ENCODE results near the gene ZNF521.

The ZNF521 gene

DNA sequence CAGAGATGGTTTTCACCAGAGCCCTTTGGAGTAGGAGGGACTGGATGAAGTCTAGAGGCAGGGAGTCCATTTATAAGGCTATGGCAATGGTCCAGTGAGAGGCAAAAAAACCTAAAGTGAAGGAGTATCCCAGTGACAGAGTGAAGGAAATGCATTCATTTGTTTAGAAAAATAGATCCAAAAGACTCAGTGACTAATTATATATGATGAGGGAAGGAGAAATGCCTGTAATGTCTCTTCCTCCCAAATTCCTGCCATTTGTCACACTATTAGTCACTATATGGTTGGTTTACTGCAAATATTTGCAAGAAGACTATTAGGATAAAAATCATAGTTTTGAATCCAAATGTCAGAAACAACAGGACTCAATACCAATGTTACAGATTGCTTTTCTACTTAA, 104.2 kb downstream of the ZNF521 start:
- DNase-seq = no peak

DNA sequence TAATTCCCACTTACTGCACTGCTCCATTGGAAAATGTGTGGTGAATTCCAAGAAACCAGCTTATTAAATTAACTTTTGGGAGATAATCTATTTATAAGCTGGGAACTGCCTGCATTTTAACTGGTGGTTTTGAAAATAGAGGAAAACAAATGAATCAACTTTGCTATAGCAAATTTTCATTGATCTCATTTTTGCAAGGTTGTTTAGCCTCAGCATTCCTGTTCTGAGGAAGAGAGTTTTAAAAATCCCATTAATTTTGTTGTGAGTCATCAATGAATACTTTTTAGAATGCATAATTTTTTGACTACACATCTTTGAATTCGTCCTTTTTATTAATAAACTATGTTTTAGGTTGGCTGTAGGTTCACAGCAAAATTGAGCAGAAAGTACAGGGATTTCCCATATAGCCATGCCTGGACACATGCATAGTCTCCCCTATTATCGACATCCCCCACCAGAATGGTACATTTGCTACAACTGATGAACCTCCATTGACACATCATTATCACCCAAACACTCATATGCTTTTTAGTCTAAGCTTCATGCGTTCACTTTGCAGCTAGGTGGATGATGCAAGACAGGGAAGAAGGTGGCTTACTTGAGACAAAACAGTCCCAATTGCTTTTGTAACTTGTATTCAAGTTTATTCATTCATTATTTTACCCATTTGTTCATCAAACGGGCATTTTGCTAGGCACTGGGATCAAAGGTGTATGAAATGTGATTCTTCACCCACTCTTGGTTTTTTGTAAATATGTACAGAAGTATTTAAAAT, 106.9 kb downstream of the ZNF521 start:
- no peak for DNase-seq

DNA sequence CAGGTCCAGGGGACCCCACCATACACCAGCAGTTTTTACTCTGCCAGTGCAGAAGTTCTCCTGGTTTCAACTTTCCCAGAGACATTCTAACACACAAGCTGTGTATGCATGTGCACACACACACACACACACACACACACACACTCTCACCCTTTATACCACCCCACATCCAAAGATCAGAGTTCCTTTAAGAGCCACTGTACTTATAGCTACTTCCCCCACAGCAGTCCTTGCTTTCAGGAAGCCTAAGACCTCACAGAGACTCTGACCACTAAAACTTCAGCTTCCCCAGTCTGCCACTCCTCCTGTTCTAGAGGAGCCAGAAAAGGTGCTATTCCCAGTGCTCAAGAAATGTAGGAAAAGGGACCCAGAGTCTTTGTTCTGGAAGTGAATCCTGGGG, 107.8 kb downstream of the ZNF521 start:
- DNase-seq = no peak

DNA sequence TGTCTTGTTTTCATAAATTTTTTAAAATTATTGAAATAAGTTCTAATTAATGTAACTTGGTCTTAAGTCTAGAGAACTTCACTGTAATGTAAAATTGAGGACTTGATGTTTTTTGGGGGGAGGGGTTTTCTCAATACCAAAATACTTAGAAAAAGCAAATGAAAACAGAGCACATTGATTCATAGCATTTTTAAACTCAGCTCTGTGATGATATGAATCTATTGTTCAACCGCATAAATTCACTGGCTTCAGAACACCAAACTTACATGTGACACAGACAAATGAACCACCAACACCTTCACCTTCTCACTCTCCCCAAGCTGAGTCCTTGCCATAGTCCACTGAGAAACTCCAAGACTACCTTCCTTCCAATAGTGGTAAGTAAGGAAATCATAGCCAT, 108.2 kb downstream of the ZNF521 start:
- DNase-seq = no peak

DNA sequence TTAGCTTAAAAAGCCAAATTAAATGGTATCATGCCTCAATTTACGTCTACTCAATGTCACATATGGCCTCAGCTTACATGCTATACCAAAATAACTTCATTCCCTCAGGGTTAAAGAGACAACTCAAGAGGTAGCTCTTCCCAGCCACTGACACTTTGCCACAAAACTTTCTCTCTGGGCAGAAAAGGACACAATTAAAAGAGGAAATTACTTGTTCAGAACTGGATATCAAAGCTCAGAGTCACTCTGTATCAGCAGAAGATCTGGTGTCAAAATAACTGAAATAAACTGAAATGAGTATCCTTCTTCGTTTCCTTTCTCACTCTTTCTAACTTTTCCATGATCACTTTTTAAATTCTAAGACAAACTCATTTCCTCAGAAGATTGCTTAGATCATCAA, 108.7 kb downstream of the ZNF521 start:
- DNase-seq = no peak

DNA sequence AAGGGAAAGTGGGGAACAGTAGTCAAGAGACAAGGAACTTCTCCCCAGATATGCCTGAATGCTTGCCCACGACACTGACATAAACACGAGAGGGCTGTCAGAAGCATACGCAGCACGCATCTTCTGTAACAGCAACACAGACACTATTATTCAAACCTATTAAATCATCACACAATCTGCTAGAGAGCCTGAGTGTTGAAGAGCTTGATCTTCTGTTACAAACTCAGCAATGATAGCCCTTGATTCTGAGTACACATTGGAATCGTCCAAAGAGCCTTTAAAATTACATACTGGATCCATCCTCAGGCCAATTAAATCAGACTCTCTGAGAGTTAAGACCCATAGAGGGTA, 111.6 kb downstream of the ZNF521 start:
- DNase-seq = no peak

DNA sequence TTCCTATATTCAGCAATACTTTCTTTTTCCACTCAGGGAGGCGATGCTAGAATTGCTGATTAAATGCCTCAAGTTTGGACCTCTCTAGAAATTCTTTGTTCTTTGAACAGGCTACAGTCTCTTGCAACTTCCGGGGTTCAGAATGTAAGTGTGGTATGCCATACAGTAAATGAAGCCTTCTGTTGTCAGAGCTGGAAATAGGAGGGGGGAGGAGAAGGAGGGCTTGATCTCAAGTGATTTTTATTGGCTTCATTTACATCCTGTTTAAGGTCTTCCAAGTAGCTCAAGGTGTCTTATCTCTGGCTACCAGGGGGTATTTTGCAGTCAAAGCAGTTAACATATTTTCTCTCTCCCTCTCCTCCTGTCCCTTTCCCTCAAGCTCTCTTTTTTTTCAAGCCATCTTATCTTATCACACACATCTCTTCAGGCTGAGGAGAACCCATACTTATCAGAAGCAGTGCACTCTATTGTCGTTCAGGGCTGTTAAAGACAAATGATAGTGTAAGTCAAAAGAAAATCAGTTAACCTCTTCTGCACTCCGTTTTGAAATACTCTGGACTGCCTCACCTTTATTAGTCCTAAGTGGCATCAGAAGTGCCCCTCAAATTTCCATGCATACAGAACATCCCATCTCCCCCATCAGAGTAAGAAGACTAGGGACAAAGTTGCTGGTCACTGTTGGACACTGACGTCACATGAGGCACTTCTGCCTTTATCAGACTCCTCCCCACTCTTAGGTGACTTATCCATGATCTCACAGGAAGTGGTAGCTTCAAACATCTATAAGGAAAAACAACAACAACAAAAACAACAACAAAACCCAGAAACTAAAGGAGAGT, 112.2 kb downstream of the ZNF521 start:
- no peak for DNase-seq

DNA sequence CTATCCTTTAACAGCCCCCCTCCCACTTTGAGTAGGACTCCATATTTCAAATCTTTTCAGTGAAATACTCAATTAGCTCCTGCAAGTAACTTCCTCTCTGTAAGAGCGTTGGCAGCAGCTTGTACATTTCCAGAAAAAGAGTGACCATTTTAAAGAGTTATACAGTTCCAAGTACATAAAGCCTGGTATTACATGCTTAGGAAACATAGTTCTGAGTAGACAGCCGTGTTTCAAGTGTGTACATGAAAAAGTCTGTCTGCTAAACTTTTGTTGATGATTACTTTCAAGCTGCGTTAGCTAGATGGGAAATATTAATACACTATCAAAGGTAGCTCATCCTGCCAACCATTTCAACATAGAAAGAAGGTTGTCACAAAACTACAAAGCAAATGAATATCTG, 112.8 kb downstream of the ZNF521 start:
- no peak for DNase-seq

DNA sequence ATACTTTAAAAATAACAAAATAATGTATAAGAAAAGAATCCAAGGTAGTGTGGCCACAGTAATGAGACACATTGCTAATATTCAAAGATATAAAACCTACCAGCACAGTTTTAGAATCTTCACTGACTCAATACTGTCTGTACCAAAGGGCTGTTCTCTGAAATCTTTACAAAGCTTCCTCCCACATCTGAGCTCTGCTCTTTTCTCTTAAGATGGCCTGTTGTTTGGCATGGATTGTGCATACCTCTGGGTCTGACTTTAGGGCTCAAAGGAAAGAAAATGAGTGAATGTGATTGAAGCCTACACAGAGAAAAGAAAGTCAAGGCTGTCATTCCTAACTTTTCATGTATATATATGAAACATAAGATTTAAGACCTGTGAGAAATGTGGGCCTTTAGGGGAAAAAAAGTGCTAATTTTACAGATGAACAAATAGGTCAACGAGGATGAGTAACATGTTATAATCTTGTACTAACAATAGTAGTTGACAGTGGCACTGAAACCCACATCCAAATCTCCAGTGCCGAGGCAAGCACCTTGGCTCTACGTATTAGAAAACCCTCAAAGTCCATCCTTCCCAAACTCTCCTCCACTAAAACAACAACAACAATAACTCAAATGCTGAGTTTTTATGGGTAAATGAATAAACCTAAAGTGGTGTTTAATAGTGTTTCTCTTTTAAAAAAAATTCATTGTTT, 114.2 kb downstream of the ZNF521 start:
- DNase-seq = no peak

DNA sequence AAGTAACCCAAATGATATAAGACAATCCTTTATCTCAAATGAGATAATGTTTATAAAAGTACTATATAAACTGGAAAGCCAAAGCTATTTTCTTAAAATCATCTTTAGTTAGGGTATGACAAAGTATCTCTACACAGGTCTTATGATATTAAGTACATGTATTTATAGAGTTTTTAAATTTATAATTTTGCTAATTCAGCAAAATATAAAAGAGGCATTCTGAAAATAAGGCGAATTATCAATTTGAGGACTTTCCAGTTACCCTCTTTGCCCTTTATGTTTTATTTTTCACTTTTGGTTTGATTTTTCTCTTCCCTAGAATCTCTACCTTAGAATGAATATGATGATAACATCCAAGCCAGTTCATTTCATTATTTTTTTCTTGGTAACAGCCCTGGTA, 115.2 kb downstream of the ZNF521 start:
- DNase-seq = no peak

DNA sequence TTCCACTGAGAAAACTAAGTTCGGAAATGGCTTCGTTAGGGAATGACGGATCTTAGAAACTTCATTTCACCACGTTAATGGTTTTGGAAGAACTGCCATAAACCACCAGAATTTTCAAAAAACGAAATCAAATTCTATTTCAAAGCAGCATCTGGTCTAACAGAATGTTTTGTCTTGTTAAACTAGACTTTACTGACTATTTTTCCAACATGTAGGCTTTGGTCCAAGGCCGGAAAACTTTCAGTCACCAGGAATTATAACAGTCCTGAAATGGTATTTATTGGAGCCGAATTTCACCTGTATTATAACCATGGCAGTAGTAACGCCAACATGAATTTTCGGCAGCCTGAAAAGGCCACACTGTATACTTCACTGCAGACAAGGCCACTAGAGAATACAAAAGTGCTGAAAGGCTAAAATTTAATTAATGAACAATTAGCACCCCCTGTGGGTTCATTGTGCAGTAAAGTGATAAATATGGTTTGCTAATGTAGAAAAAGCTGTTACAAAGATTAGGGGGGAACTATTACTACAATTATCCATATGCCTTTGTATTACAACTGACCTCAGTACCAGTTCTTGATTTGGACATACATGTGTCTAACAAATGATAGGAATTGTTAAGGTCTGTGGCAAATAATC, 116.4 kb downstream of the ZNF521 start:
- DNase-seq = no peak

DNA sequence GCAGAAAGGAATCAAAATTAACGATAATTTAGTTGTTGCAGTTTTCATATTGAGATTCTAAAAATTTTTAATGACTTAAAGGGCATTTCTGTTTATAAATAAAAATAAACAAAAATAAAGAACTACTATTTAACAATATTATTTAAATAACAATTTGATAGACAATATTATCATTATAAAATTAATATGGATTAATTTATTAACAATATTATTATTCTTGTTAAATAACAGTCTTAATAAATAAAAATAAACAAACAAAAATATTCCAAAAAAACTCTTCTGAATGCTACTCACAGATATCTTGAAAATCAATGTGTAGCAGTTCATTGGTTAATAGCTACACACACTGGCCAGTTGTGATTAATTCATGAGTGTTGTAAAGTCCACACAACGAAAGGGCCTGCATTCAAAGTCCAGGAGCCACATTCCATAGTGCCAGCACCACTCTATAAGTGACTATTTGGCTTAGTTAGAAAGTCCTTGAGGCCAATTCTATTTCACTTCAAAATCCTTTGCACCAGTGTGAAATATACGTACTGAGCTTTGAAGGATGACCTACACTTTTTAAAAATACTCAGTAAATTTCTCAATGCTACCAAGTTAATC, 117.1 kb downstream of the ZNF521 start:
- DNase-seq = no peak

DNA sequence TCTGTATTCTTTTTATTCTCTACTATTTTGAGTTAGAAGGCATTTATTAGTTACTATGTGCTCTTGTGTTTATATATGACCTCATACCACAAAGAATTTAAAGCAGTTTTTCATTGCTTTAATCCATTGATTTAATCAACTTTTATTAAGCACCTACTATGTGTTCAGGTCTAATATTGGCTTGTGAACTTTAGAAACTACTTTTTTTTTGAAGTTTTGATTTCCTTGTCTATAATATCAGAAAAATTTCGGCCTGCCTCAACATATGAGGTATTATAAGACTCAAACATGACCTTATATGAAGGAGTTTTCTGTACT, 117.7 kb downstream of the ZNF521 start:
- DNase-seq = no peak

DNA sequence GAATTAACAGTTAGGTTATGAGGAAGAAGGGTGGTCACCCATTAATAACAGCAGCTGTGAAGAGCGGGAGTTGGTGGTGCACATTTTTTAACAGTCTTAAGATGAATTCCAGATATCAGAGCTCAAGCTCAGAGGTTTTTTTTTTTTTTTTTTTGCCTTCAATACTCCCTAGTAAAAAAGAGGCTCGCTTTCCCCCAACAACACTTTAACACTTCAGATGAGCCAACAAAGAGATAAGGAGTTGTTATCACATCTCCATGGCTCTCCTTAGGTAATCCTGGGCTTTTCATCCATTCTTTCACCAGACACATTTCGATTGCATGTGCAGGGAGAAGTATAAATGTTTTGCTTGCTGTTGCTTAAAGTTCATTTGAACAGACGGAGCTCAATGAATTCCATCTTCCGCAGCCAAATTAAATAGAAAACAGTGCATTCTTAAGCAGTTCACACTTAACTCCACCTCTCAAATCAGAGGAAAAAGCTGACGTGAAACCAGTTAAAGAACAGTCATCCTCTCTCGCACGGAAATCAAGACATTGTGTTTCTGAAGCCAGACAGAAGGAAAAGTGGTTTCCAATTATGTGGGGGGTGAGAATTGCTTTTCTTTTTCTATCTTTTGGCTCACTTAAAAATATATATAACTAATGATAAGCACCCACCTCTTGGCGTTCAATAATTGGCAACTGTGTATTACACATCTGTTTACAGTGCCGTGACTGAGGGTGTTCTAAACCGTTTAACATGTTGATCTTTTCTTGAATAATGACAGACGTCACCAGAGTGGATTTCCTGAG, 118.2 kb downstream of the ZNF521 start:
- DNase-seq = no peak

DNA sequence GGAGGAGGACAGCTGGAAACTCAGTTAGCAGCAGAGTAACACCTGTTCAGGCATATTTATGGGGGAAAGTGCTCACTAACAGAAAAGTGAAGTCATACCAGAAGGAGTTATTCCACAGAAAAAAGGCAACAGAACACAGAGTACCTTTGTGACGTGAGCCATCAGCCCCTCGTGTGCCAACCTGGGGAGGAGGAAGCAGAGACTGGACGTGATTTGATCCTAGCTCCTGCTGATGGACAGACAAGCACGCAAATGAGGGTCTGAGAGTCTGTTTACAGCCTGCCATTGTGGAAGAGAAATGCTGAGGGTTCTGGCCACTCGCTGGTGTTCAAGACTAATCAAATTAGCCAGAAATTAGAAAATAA, 120.7 kb downstream of the ZNF521 start:
- no peak for DNase-seq

DNA sequence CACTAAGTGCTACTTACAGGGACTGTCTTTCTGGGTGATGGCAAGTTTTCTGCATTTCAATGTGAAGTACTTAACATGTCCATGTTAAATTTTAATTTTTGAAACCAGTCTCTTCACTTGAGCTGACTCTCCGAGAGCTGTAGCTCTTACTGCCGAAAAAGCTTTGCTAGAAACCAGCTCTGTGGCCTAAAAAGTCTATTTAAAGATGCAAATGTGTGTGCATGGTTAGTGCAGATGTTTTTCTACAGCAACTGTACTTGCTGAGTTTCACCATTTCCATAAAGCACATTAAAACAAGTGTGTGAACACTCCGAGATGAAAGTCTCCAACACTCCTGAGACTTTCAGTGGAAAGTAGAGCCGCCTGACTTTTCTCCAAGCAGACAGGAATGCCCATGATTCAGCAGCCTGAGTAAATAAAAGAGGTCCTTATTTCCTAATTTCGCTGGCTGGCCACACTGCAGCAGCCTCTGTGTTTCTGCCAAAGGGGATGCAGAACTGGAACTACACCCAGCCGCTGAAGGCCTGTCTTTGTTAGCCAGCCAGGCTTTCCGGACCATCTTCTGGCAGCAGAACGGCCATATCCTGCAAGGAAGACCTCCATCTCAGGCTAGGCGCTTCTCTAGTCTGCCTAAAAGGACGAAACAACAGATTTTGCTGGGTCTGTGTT, 121.2 kb downstream of the ZNF521 start:
- DNase-seq = no peak

DNA sequence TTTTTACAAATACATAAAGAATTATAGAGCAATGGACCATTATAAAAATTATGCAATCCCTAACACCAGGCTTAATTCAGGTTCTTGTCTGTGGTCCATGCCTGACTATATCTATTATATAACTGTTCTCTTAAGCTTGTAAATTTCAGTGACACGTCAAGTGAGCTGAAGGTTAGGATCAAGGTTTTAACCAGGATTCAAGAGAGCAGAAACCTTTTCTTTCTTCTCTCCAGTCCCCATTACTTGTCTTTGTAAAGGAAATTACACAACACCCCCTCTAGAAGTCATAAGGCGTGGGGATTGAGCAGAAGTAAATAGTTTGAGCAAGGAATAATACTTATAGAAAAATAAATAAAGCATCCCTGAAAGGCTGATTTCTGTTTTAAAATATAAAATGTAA, 122.0 kb downstream of the ZNF521 start:
- DNase-seq = no peak

DNA sequence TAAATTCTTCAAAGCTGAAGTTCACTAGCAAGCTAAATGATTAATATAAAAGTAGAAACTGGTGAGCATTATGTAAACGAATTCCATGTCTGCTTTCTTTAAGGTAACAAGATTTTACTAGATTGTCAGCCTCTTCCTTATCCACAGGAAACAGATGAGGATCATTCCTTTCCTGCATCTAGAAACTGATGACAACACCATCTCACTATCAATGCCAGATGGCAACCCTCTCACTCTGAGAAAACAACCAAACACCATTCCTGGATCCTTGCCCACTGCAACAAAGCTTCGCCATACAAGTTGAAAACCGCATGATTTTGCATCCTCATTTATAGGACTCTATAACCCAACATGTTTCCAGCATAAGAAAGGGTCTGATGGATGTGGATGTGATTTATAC, 122.9 kb downstream of the ZNF521 start:
- DNase-seq = no peak

DNA sequence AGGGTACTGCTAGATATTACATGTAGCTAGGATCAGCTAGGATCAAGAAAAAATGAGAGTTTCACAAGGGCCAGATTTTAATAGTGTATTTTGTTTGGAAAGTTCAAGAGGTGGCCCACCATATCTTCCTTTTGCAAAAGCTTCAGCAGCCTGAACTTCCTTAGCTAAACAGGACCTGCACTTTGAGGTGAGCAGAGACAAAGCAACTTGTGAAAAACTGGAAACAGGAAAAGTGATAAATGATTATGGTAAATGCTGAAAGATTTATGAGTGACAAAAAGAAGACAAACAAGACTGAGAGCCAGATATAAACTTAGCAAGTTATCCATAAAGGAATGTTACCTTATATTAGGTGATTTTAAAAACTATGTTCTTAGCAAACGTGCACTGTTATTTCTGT, 123.6 kb downstream of the ZNF521 start:
- DNase-seq = no peak

DNA sequence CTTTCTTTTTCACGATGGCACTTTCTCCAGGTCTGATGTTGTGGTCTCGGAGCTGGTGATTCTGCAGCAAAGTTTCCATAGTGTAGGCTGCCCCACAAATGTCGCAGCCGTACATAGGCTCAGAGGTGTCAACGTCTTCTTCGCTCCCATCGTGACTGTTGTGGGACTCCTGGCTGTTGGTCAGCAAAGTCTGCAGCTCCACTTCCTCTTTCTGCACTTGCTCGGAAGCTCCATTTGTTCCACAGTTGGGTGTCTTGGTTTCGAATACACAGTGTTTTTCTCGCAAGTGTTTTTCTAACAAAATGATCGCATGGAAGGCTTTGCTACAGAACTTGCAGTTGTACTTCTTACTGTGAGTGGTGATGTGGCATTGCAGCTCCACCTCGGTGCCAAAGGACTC, 126.8 kb downstream of the ZNF521 start:
- no peak for DNase-seq

Measured in stimulated activated CD8-positive, alpha-beta memory T cell treated with anti-CD3 and anti-CD28 coated beads, Interleukin-4, amount 100 ng/mL, for 48 hours (primary cell).